ENCODE data around the gene KIAA1549.

The KIAA1549 gene

GRCh38 chr7:138957753-138958390, 23.3 kb downstream of the KIAA1549 start:
- Histone ChIP-seq H3K9me3 (ENCODE audit: control insufficient read depth, insufficient read depth, low read depth, low read length) (no peaks in the 10 kb centered on the region), H3K4me3 (ENCODE audit: low read depth, low read length) (no peak overlapping the region), H3K27me3 (ENCODE audit: control insufficient read depth, insufficient read depth, low read length) (no peaks in the 10 kb centered on the region), H3K4me1 (ENCODE audit: control insufficient read depth, insufficient read depth, low read length) (peaks cover 12% of the 10 kb centered on the region), H3K27ac (ENCODE audit: low read depth, low read length) (no peak overlapping the region), H3K36me3 (ENCODE audit: control insufficient read depth, insufficient read depth, low read length) (no peaks in the 10 kb centered on the region), H3K9ac (ENCODE audit: low read length) (no peak overlapping the region)

- Histone ChIP-seq H3K36me3 (ENCODE audit: control insufficient read depth, insufficient read depth, low read length) (no peaks in the 10 kb centered on the region), H3K9ac (ENCODE audit: low read length) (no peak overlapping the region), H3K4me1 (ENCODE audit: control insufficient read depth, insufficient read depth, low read length) (peaks cover 15% of the 10 kb centered on the region), H3K4me3 (ENCODE audit: low read depth, low read length) (no peak overlapping the region), H3K27ac (ENCODE audit: low read depth, low read length) (no peak overlapping the region), H3K27me3 (ENCODE audit: control insufficient read depth, insufficient read depth, low read length) (no peaks in the 10 kb centered on the region), H3K9me3 (ENCODE audit: control insufficient read depth, insufficient read depth, low read depth, low read length) (no peaks in the 10 kb centered on the region)
Measured at GRCh38 chr7:138957217-138957616, 24.0 kb downstream of the KIAA1549 start.

GRCh38 chr7:138954545-138955475, 26.4 kb downstream of the KIAA1549 start:
- Histone ChIP-seq H3K9me3 (ENCODE audit: control insufficient read depth, insufficient read depth, low read depth, low read length) (no peaks in the 10 kb centered on the region), H3K36me3 (ENCODE audit: control insufficient read depth, insufficient read depth, low read length) (no peaks in the 10 kb centered on the region), H3K4me1 (ENCODE audit: control insufficient read depth, insufficient read depth, low read length) (peaks cover 15% of the 10 kb centered on the region), H3K4me3 (ENCODE audit: low read depth, low read length) (no peak overlapping the region), H3K27ac (ENCODE audit: low read depth, low read length) (no peak overlapping the region; the same call in 1 of the 2 replicates), H3K9ac (ENCODE audit: low read length) (no peak overlapping the region), H3K27me3 (ENCODE audit: control insufficient read depth, insufficient read depth, low read length) (no peaks in the 10 kb centered on the region)

GRCh38 chr7:138952791-138953190, 28.4 kb downstream of the KIAA1549 start:
- H3K36me3 ChIP-seq (ENCODE audit: control insufficient read depth, insufficient read depth, low read length): no peaks in the 10 kb centered on the region
- no peak overlapping the region for H3K27ac ChIP-seq (ENCODE audit: low read depth, low read length)
- H3K9ac ChIP-seq (ENCODE audit: low read length): no peak overlapping the region
- no peaks in the 10 kb centered on the region for H3K9me3 ChIP-seq (ENCODE audit: control insufficient read depth, insufficient read depth, low read depth, low read length)
- no peak overlapping the region for H3K4me3 ChIP-seq (ENCODE audit: low read depth, low read length)
- H3K27me3 ChIP-seq (ENCODE audit: control insufficient read depth, insufficient read depth, low read length): no peaks in the 10 kb centered on the region
- H3K4me1 ChIP-seq (ENCODE audit: control insufficient read depth, insufficient read depth, low read length): peaks cover 11% of the 10 kb centered on the region

GRCh38 chr7:138951953-138952352, 29.2 kb downstream of the KIAA1549 start:
- Histone ChIP-seq H3K27ac (ENCODE audit: low read depth, low read length) (no peak overlapping the region), H3K4me1 (ENCODE audit: control insufficient read depth, insufficient read depth, low read length) (peaks cover 11% of the 10 kb centered on the region), H3K36me3 (ENCODE audit: control insufficient read depth, insufficient read depth, low read length) (no peaks in the 10 kb centered on the region), H3K27me3 (ENCODE audit: control insufficient read depth, insufficient read depth, low read length) (no peaks in the 10 kb centered on the region), H3K9ac (ENCODE audit: low read length) (no peak overlapping the region), H3K4me3 (ENCODE audit: low read depth, low read length) (no peak overlapping the region), H3K9me3 (ENCODE audit: control insufficient read depth, insufficient read depth, low read depth, low read length) (no peaks in the 10 kb centered on the region)

- Histone ChIP-seq H3K27me3 (ENCODE audit: control insufficient read depth, insufficient read depth, low read length) (no peaks in the 10 kb centered on the region), H3K9me3 (ENCODE audit: control insufficient read depth, insufficient read depth, low read depth, low read length) (no peaks in the 10 kb centered on the region), H3K9ac (ENCODE audit: low read length) (no peak overlapping the region), H3K27ac (ENCODE audit: low read depth, low read length) (no peak overlapping the region), H3K4me1 (ENCODE audit: control insufficient read depth, insufficient read depth, low read length) (peaks cover 19% of the 10 kb centered on the region), H3K4me3 (ENCODE audit: low read depth, low read length) (no peak overlapping the region), H3K36me3 (ENCODE audit: control insufficient read depth, insufficient read depth, low read length) (no peaks in the 10 kb centered on the region)
Measured at GRCh38 chr7:138949421-138950088, 31.6 kb downstream of the KIAA1549 start.

- H3K9ac ChIP-seq (ENCODE audit: low read length): no peak overlapping the region
- no peak overlapping the region for H3K4me3 ChIP-seq (ENCODE audit: low read depth, low read length)
- H3K27ac ChIP-seq (ENCODE audit: low read depth, low read length): no peak overlapping the region
- no peaks in the 10 kb centered on the region for H3K36me3 ChIP-seq (ENCODE audit: control insufficient read depth, insufficient read depth, low read length)
- H3K4me1 ChIP-seq (ENCODE audit: control insufficient read depth, insufficient read depth, low read length): peaks cover 16% of the 10 kb centered on the region
- no peaks in the 10 kb centered on the region for H3K27me3 ChIP-seq (ENCODE audit: control insufficient read depth, insufficient read depth, low read length)
- H3K9me3 ChIP-seq (ENCODE audit: control insufficient read depth, insufficient read depth, low read depth, low read length): no peaks in the 10 kb centered on the region
Measured at GRCh38 chr7:138948403-138948802, 32.8 kb downstream of the KIAA1549 start.

- H3K9ac ChIP-seq (ENCODE audit: low read length): no peak overlapping the region
- H3K27ac ChIP-seq (ENCODE audit: low read depth, low read length): no peak overlapping the region
- H3K36me3 ChIP-seq (ENCODE audit: control insufficient read depth, insufficient read depth, low read length): no peaks in the 10 kb centered on the region
- H3K4me1 ChIP-seq (ENCODE audit: control insufficient read depth, insufficient read depth, low read length): peaks cover 13% of the 10 kb centered on the region
- no peak overlapping the region for H3K4me3 ChIP-seq (ENCODE audit: low read depth, low read length)
- H3K9me3 ChIP-seq (ENCODE audit: control insufficient read depth, insufficient read depth, low read depth, low read length): no peaks in the 10 kb centered on the region
- no peaks in the 10 kb centered on the region for H3K27me3 ChIP-seq (ENCODE audit: control insufficient read depth, insufficient read depth, low read length)
Measured at GRCh38 chr7:138945821-138946220, 35.4 kb downstream of the KIAA1549 start.

- no peaks in the 10 kb centered on the region for H3K9me3 ChIP-seq (ENCODE audit: control insufficient read depth, insufficient read depth, low read depth, low read length)
- no peak overlapping the region for H3K27ac ChIP-seq (ENCODE audit: low read depth, low read length)
- H3K4me3 ChIP-seq (ENCODE audit: low read depth, low read length): no peak overlapping the region
- no peak overlapping the region for H3K9ac ChIP-seq (ENCODE audit: low read length)
- H3K27me3 ChIP-seq (ENCODE audit: control insufficient read depth, insufficient read depth, low read length): no peaks in the 10 kb centered on the region
- H3K4me1 ChIP-seq (ENCODE audit: control insufficient read depth, insufficient read depth, low read length): peaks cover 13% of the 10 kb centered on the region
- no peaks in the 10 kb centered on the region for H3K36me3 ChIP-seq (ENCODE audit: control insufficient read depth, insufficient read depth, low read length)
Measured at GRCh38 chr7:138945154-138945553, 36.0 kb downstream of the KIAA1549 start.

GRCh38 chr7:138944592-138944991, 36.6 kb downstream of the KIAA1549 start:
- H3K4me3 ChIP-seq (ENCODE audit: low read depth, low read length): no peak overlapping the region
- no peak overlapping the region for H3K27ac ChIP-seq (ENCODE audit: low read depth, low read length)
- H3K36me3 ChIP-seq (ENCODE audit: control insufficient read depth, insufficient read depth, low read length): no peaks in the 10 kb centered on the region
- H3K27me3 ChIP-seq (ENCODE audit: control insufficient read depth, insufficient read depth, low read length): no peaks in the 10 kb centered on the region
- H3K9me3 ChIP-seq (ENCODE audit: control insufficient read depth, insufficient read depth, low read depth, low read length): no peaks in the 10 kb centered on the region
- no peak overlapping the region for H3K9ac ChIP-seq (ENCODE audit: low read length)
- H3K4me1 ChIP-seq (ENCODE audit: control insufficient read depth, insufficient read depth, low read length): peaks cover 13% of the 10 kb centered on the region

GRCh38 chr7:138943061-138943460, 38.1 kb downstream of the KIAA1549 start:
- no peaks in the 10 kb centered on the region for H3K9me3 ChIP-seq (ENCODE audit: control insufficient read depth, insufficient read depth, low read depth, low read length)
- no peak overlapping the region for H3K27ac ChIP-seq (ENCODE audit: low read depth, low read length)
- H3K4me3 ChIP-seq (ENCODE audit: low read depth, low read length): no peak overlapping the region
- no peak overlapping the region for H3K9ac ChIP-seq (ENCODE audit: low read length)
- no peaks in the 10 kb centered on the region for H3K27me3 ChIP-seq (ENCODE audit: control insufficient read depth, insufficient read depth, low read length)
- peaks cover 13% of the 10 kb centered on the region for H3K4me1 ChIP-seq (ENCODE audit: control insufficient read depth, insufficient read depth, low read length)
- H3K36me3 ChIP-seq (ENCODE audit: control insufficient read depth, insufficient read depth, low read length): no peaks in the 10 kb centered on the region

Data from HUES6 (cell line).